MM.1S (cell line): ENCODE results near the gene SYNRG.

ENCODE experiments used
- DNase-seq: peaks from one replicate; pipeline ENCODE4 v3.0.0-alpha.2; 2015
- H2AFZ ChIP-seq: fragments of 300-600 bp; sonication (generic); 2 replicates; pipeline ENCODE4 v1.6.0; 2016; ENCODE audit warnings: antibody characterized with exemption, low read length
- H3F3A ChIP-seq: fragments of 300-600 bp; sonication (generic); 2 replicates; pipeline ENCODE4 v1.6.1; 2016; ENCODE audit warnings: mild to moderate bottlenecking, antibody characterized with exemption, low read length, moderate library complexity, mixed read lengths; ENCODE audit not compliant: insufficient read depth
- H3K27ac ChIP-seq: fragments of 300-600 bp; sonication (generic); 2 replicates; pipeline ENCODE4 v1.5.1; 2016; ENCODE audit warnings: mild to moderate bottlenecking, low read length
- H3K27me3 ChIP-seq: fragments of 300-600 bp; sonication (generic); replicated peaks from 2 replicates; pipeline ENCODE4 v1.6.0; 2016; ENCODE audit warnings: low read length; ENCODE audit not compliant: insufficient read depth
- H3K36me3 ChIP-seq: fragments of 300-600 bp; sonication (generic); replicated peaks from 2 replicates; pipeline ENCODE4 v1.6.1; 2016; ENCODE audit warnings: mild to moderate bottlenecking, low read length, mixed read lengths; ENCODE audit not compliant: insufficient read depth
- H3K4me1 ChIP-seq: fragments of 300-600 bp; sonication (generic); 2 replicates; pipeline ENCODE4 v1.6.1; 2016; ENCODE audit warnings: low read length, mixed read lengths
- H3K4me2 ChIP-seq: fragments of 300-600 bp; sonication (generic); 2 replicates; pipeline ENCODE4 v1.6.0; 2016; ENCODE audit warnings: low read depth, low read length
- H3K4me3 ChIP-seq: fragments of 300-600 bp; sonication (generic); 2 replicates; pipeline ENCODE4 v1.5.1; 2016; ENCODE audit warnings: low read length, mixed read lengths
- H3K79me2 ChIP-seq: fragments of 300-600 bp; sonication (generic); 2 replicates; pipeline ENCODE4 v1.6.1; 2016; ENCODE audit warnings: mixed run types, low read length, mixed read lengths
- H3K9ac ChIP-seq: fragments of 300-600 bp; sonication (generic); 2 replicates; pipeline ENCODE4 v1.6.1; 2016; ENCODE audit warnings: low read length, mixed read lengths
- H3K9me2 ChIP-seq: fragments of 300-600 bp; sonication (generic); replicated peaks from 2 replicates; pipeline ENCODE4 v1.6.1; 2016; ENCODE audit warnings: mild to moderate bottlenecking, low read length, mixed read lengths; ENCODE audit not compliant: insufficient read depth
- H3K9me3 ChIP-seq: fragments of 300-600 bp; sonication (generic); replicated peaks from 2 replicates; pipeline ENCODE4 v1.6.1; 2016; ENCODE audit warnings: mild to moderate bottlenecking, low read length, mixed read lengths; ENCODE audit not compliant: insufficient read depth
- H4K20me1 ChIP-seq: fragments of 300-600 bp; sonication (generic); 2 replicates; pipeline ENCODE4 v1.6.1; 2016; ENCODE audit warnings: mild to moderate bottlenecking, low read length, moderate library complexity, mixed read lengths; ENCODE audit not compliant: insufficient read depth
- EZH2 ChIP-seq: fragments of 300-600 bp; sonication (generic); optimal IDR thresholded peaks from 2 replicates; pipeline ENCODE3; 2017; ENCODE audit warnings: low read depth, mild to moderate bottlenecking, antibody characterized with exemption, low read length, mixed read lengths
- EZH2phosphoT487 ChIP-seq: fragments of 300-600 bp; sonication (generic); IDR thresholded peaks from 2 replicates; pipeline ENCODE4 v1.6.1; 2018; ENCODE audit warnings: antibody characterized with exemption, low read length
- TF ChIP-seq, protein P1 (sequence below): fragments of 300-600 bp; sonication (generic); IDR thresholded peaks from 2 replicates; pipeline ENCODE4 v1.5.1; 2016; ENCODE audit warnings: antibody characterized with exemption, low read length, mixed read lengths

Gene SYNRG

DNA sequence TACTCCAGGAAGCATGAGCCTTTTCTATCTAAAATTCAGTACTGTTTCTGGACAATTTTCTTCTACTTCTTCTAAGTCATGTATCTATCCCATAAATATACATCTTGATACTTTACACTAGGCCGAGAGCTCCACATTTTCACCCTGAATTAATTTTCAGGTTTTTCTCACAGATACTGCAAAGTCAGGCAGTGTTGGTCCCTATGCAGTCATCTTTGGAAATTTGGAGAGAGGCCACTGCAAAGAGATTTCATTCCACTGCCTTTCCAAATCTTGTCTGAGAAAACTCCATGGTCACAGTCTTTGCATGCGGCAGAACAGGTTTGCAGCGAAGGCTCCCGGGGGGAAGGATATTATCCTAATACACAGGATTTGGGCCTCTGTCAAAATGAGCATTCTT is 91.3 kb downstream of the SYNRG start:
- Histone ChIP-seq H4K20me1 (no peaks in the 10 kb centered on the region), H3K79me2 (no peaks in the 10 kb centered on the region), H3K9me3 (no peaks in the 10 kb centered on the region), H3K4me2 (no peak overlapping the region), H3K27me3 (no peaks in the 10 kb centered on the region), H3K4me3 (no peak overlapping the region), H3K4me1 (no peaks in the 10 kb centered on the region), H3F3A (no peaks in the 10 kb centered on the region; the same call in 1 of the 2 replicates), H3K9ac (no peak overlapping the region), H3K9me2 (no peaks in the 10 kb centered on the region), H3K27ac (no peak overlapping the region), H2AFZ (no peak overlapping the region), H3K36me3 (peaks cover 4% of the 10 kb centered on the region)
- no peak for TF ChIP-seq EZH2phosphoT487
- TF ChIP-seq, protein P1, sequence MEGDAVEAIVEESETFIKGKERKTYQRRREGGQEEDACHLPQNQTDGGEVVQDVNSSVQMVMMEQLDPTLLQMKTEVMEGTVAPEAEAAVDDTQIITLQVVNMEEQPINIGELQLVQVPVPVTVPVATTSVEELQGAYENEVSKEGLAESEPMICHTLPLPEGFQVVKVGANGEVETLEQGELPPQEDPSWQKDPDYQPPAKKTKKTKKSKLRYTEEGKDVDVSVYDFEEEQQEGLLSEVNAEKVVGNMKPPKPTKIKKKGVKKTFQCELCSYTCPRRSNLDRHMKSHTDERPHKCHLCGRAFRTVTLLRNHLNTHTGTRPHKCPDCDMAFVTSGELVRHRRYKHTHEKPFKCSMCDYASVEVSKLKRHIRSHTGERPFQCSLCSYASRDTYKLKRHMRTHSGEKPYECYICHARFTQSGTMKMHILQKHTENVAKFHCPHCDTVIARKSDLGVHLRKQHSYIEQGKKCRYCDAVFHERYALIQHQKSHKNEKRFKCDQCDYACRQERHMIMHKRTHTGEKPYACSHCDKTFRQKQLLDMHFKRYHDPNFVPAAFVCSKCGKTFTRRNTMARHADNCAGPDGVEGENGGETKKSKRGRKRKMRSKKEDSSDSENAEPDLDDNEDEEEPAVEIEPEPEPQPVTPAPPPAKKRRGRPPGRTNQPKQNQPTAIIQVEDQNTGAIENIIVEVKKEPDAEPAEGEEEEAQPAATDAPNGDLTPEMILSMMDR = no peak
- TF ChIP-seq EZH2 = no peak
- DNase-seq = no peak

DNA sequence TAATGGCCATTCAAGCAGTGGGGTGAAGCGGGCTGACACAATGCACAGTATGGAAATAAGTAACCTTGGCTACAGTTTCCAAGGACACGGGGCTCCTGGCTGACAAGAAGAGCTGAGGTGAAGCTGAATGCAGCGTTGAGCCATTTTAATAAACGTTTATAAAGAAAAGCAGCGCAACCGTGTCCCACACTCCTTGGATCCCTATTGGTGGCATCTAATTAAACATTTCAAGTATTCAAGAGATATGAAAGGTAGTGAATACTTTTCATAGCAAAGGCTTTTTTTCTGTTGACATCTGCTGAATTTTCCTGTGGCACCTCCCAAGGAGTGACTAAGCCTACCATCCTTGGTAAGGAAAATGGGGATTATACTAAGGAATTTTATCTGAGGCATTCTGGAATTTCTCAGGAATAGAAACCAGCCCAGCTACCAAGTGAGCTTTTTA is 93.1 kb downstream of the SYNRG start:
- Histone ChIP-seq H3K27ac (no peak overlapping the region), H3K36me3 (peaks cover 4% of the 10 kb centered on the region), H4K20me1 (no peaks in the 10 kb centered on the region), H3K9me2 (no peaks in the 10 kb centered on the region), H3K4me3 (no peak overlapping the region), H3K9me3 (no peaks in the 10 kb centered on the region), H3K4me2 (no peak overlapping the region), H3K79me2 (no peaks in the 10 kb centered on the region), H3F3A (no peaks in the 10 kb centered on the region; the same call in 1 of the 2 replicates), H3K9ac (no peak overlapping the region), H2AFZ (no peak overlapping the region), H3K27me3 (no peaks in the 10 kb centered on the region), H3K4me1 (no peaks in the 10 kb centered on the region)
- TF ChIP-seq, protein P1 = no peak
- TF ChIP-seq EZH2phosphoT487 (no peak), EZH2 (no peak)
- no peak for DNase-seq

DNA sequence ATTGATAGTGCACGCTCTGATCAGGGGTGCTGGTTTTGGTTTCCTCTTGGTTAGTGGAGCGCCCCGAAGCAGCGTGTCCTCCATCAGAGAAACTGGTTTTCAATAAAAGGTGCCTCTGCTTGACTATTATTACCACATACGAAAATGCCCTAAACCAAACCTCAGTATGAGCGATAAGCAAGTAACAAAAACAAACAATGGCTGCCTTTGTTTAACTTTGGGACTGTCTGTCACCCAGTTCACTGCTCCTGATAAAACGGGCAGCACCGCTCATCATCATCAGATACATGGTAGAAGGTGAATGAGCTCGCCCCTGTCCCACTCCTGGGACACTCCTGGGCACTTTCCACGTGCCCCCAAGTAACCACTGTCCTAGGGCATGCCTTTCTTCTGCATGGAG is 95.5 kb downstream of the SYNRG start:
- no peaks in the 10 kb centered on the region for H3K9me3 ChIP-seq
- no peak for DNase-seq
- no peak overlapping the region for H3K27ac ChIP-seq

More for the DNA sequence above, 95.5 kb downstream of the SYNRG start:
- Histone ChIP-seq H3K4me1 (no peaks in the 10 kb centered on the region), H3K4me3 (no peak overlapping the region), H3F3A (no peaks in the 10 kb centered on the region; the same call in 1 of the 2 replicates), H3K79me2 (peaks cover 14% of the 10 kb centered on the region), H3K36me3 (no peaks in the 10 kb centered on the region; the same call in 1 of the 2 replicates), H3K9ac (no peak overlapping the region), H4K20me1 (no peaks in the 10 kb centered on the region), H3K4me2 (no peak overlapping the region), H3K27me3 (no peaks in the 10 kb centered on the region), H3K9me2 (no peaks in the 10 kb centered on the region), H2AFZ (no peak overlapping the region)
- TF ChIP-seq, protein P1 = no peak
